SK-N-MC (cell line): ENCODE measurements around the gene LY86.
A peak's percentile ranks its signal among the peaks of the same experiment; 100 is the strongest.
"Not testable (repeated sequence)": the region's sequence is repeated elsewhere in the genome, so short reads cannot be mapped to it uniquely, and the experiment has no call there.

Source experiments
- DNase-seq: peaks from one replicate; pipeline ENCODE4 v3.0.0-alpha.2; 2011; ENCODE audit warnings: low read depth, low spot score
- H3K27ac ChIP-seq: fragments of 200-600 bp; sonication (generic); 2 replicates; pipeline ENCODE4 v1.5.1; 2016; ENCODE audit warnings: mixed run types
- H3K36me3 ChIP-seq: fragments of 200-600 bp; sonication (generic); 2 replicates; pipeline ENCODE4 v1.6.1; 2017; ENCODE audit warnings: antibody characterized with exemption, low read length, mixed read lengths; ENCODE audit not compliant: insufficient read depth
- H3K4me3 ChIP-seq: fragments of 200-600 bp; sonication (generic); 2 replicates; pipeline ENCODE4 v1.5.1; 2016
- H3K9ac ChIP-seq: fragments of 200-600 bp; sonication (generic); 2 replicates; pipeline ENCODE4 v1.8.0; 2017; ENCODE audit warnings: mixed run types, mixed read lengths; ENCODE audit not compliant: insufficient read length
- H3K9me3 ChIP-seq: fragments of 200-600 bp; sonication (generic); 2 replicates; pipeline ENCODE4 v1.6.1; 2017; ENCODE audit warnings: low read depth, mild to moderate bottlenecking, antibody characterized with exemption, low read length, moderate library complexity, mixed read lengths
- EZH2 ChIP-seq: fragments of 200-600 bp; sonication (generic); IDR thresholded peaks from one replicate; pipeline ENCODE4 v1.6.1; 2017; ENCODE audit warnings: antibody characterized with exemption
- FOXP2 ChIP-seq: optimal IDR thresholded peaks from 2 replicates; pipeline ENCODE3; 2011; ENCODE audit warnings: mild to moderate bottlenecking, moderate library complexity; ENCODE audit not compliant: insufficient read depth; ENCODE audit errors: extremely low read length, control extremely low read depth
- POLR2AphosphoS5 ChIP-seq: IDR thresholded peaks from 2 replicates; pipeline ENCODE4 v1.6.1; 2012; ENCODE audit warnings: mild to moderate bottlenecking, low read depth, low read length, borderline replicate concordance

Gene LY86

GRCh38 chr6:6661191-6661590, 72.7 kb downstream of the LY86 start:
- Histone ChIP-seq H3K36me3 (no peaks in the 10 kb centered on the region), H3K27ac (no peak overlapping the region), H3K9ac (no peak overlapping the region), H3K9me3 (no peaks in the 10 kb centered on the region), H3K4me3 (no peak overlapping the region)
- TF ChIP-seq FOXP2 (no peak), EZH2 (no peak), POLR2AphosphoS5 (no peak)
- no peak for DNase-seq

DNA sequence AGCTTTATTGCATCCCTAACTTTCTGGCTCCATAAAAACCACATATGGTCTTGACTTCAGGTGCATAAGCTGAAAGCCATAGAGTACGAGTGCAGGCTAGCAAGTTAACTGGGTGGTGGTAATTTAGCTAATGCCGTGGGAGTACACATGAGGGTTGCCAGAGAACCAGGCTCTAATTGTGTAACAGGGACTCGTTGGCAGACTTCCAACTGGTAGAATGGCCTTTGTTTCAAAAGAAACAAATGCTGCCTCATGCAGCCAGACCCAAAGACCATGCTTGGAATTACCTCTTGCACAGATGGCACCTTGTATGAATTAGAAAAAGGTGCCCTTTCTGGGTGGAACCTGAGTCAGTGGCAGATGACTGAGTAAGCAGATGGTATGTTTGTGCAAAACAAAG, 73.2 kb downstream of the LY86 start:
- H3K9me3 ChIP-seq, result no peaks in the 10 kb centered on the region
- H3K36me3 ChIP-seq, result no peaks in the 10 kb centered on the region
- H3K9ac ChIP-seq, result no peak overlapping the region
- no peak overlapping the region for H3K27ac ChIP-seq
- H3K4me3 ChIP-seq, result no peak overlapping the region
- DNase-seq, result no peak
- TF ChIP-seq EZH2 (no peak), POLR2AphosphoS5 (no peak), FOXP2 (no peak)

GRCh38 chr6:6663421-6664135, 75.1 kb downstream of the LY86 start:
- DNase-seq, result no peak
- no peak overlapping the region for H3K27ac ChIP-seq
- no peak overlapping the region for H3K4me3 ChIP-seq
- TF ChIP-seq FOXP2 (no peak), POLR2AphosphoS5 (no peak), EZH2 (no peak)
- no peaks in the 10 kb centered on the region for H3K9me3 ChIP-seq
- H3K9ac ChIP-seq, result no peak overlapping the region
- no peaks in the 10 kb centered on the region for H3K36me3 ChIP-seq

DNA sequence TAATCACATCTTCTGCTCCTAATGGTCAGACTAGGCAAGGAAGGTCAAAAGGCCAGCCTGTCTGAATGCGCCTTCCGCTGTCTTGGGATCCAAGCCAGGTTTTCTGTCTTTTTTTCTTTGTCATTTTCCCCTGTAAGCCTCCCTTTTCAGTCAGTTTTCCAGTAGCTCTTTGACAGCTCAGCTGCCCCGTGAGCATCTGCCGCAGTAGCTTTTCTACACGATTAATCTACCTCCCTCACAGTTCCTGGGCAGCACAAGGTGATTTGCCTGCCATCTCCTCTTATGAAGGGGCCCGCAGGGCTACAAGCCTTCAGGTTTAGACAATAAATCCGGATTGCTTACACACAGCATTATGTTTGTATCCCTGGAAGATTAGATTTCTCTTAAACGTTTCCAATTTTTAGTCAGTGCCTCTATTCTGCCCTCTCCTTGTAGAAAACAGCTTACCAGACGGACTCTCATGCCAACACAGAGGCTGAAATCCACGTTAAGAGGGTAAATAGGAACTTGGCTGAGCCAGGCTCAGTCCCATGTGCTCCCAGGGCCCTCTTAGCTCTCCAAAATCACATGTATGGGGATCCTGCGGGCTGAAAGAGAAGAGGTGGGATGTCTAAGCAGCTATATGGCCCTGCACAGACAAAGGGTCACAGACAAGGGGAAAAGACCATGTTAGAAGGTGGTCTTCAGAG, 77.2 kb downstream of the LY86 start:
- H3K36me3 ChIP-seq, result no peaks in the 10 kb centered on the region
- H3K9me3 ChIP-seq, result no peaks in the 10 kb centered on the region
- no peak overlapping the region for H3K4me3 ChIP-seq
- TF ChIP-seq EZH2 (no peak), FOXP2 (no peak)
- peak overlapping the region; percentile 19 for H3K9ac ChIP-seq
- no peak overlapping the region for H3K27ac ChIP-seq
- no peak for DNase-seq

DNA sequence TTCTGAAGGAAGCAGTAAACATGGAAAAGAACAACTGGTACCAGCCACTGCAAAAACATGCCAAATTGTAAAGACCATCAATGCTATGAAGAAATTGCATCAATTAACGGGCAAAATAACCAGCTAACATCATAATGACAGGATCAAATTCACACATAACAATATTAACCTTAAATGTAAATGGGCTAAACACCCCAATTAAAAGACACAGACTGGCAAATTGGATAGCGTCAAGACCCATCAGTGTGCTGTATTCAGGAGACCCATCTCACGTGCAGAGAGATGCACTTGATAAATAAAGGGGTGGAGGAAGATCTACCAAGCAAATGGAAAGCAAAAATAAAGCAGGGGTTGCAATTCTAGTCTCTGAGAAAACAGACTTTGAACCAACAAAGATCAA, 81.6 kb downstream of the LY86 start:
- H3K9me3 ChIP-seq, H3K4me3 ChIP-seq, DNase-seq, H3K27ac ChIP-seq, H3K36me3 ChIP-seq, H3K9ac ChIP-seq: not testable (repeated sequence)

DNA sequence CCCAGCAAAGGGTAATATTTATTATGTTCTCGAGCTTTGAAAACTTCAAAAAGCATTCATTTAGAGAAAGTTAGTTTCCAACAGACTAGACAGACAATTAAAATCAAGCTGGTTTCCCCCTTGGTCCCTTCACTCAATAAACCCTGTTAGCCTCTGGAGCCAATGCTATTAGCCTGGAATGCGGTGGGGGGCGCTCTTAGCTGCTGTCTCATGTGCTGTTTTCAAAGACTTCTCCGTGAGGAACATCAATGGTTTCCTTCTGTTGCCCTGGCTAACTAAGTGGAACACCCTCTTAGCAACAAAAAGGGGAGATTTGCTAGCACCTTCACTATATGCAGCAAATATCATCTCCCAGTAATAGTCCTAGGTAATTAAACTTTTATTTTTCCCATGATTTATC, 86.4 kb downstream of the LY86 start:
- H3K4me3 ChIP-seq, result no peak overlapping the region
- TF ChIP-seq FOXP2 (no peak), EZH2 (no peak), POLR2AphosphoS5 (no peak)

GRCh38 chr6:6676910-6677441, 88.5 kb downstream of the LY86 start:
- Histone ChIP-seq H3K36me3 (no peaks in the 10 kb centered on the region), H3K27ac (peak overlapping the region; percentile 97), H3K9ac (peak overlapping the region; percentile 51), H3K4me3 (peak overlapping the region; percentile 61), H3K9me3 (no peaks in the 10 kb centered on the region)
- TF ChIP-seq EZH2, result no peak
- no peak for TF ChIP-seq POLR2AphosphoS5
- no peak for TF ChIP-seq FOXP2
- peak; percentile 91 for DNase-seq

More for the DNA sequence above, 86.4 kb downstream of the LY86 start:
- DNase-seq, result no peak
- H3K36me3 ChIP-seq, result no peaks in the 10 kb centered on the region
- peak overlapping the region; percentile 8 for H3K9ac ChIP-seq
- H3K27ac ChIP-seq, result peak overlapping the region; percentile 97; the same call in 1 of the 2 replicates
- H3K9me3 ChIP-seq, result no peaks in the 10 kb centered on the region

- Histone ChIP-seq H3K27ac (peak overlapping the region; percentile 97), H3K36me3 (no peaks in the 10 kb centered on the region), H3K9ac (peak overlapping the region; percentile 51), H3K4me3 (no peak overlapping the region), H3K9me3 (no peaks in the 10 kb centered on the region)
- no peak for DNase-seq
- TF ChIP-seq POLR2AphosphoS5 (no peak), FOXP2 (no peak), EZH2 (no peak)
Measured at GRCh38 chr6:6678185-6678671, 89.7 kb downstream of the LY86 start.

DNA sequence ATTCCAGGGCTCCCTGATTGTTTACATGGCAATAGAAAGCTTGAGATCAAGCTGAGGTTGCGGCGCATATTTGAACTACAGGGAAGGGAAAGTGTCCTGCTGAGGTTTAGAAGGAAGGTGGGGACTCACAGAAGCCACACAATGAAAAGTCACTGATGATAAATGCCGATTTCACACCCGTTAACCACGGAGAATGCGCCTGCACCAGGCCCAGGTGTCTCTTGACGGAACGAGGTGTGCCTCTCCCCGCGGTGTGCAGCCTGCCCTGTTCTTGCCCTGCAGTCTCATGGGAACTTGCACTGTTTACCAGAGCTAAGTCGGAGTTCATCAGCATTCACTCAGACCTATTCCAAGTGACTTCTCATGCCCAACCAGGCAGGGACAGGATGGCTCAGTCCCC, 90.3 kb downstream of the LY86 start:
- TF ChIP-seq POLR2AphosphoS5, result no peak
- Histone ChIP-seq H3K9me3 (no peaks in the 10 kb centered on the region), H3K36me3 (no peaks in the 10 kb centered on the region), H3K4me3 (no peak overlapping the region), H3K27ac (peak overlapping the region; percentile 98), H3K9ac (no peak overlapping the region)
- no peak for DNase-seq
